Measurements from ENCODE around the gene FGF22.

- TF ChIP-seq EZH2 (IDR thresholded peaks at IDR 0.05; ENCODE audit: borderline replicate concordance, low read depth, low read length, severe bottlenecking): no peak
- TF ChIP-seq, protein P1, sequence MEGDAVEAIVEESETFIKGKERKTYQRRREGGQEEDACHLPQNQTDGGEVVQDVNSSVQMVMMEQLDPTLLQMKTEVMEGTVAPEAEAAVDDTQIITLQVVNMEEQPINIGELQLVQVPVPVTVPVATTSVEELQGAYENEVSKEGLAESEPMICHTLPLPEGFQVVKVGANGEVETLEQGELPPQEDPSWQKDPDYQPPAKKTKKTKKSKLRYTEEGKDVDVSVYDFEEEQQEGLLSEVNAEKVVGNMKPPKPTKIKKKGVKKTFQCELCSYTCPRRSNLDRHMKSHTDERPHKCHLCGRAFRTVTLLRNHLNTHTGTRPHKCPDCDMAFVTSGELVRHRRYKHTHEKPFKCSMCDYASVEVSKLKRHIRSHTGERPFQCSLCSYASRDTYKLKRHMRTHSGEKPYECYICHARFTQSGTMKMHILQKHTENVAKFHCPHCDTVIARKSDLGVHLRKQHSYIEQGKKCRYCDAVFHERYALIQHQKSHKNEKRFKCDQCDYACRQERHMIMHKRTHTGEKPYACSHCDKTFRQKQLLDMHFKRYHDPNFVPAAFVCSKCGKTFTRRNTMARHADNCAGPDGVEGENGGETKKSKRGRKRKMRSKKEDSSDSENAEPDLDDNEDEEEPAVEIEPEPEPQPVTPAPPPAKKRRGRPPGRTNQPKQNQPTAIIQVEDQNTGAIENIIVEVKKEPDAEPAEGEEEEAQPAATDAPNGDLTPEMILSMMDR (IDR thresholded peaks at IDR 0.05; ENCODE audit: borderline replicate concordance, extremely low read depth, low read length, poor library complexity, severe bottlenecking): no peak
These were observed at the start of gene FGF22 for GRCh38 chr19:639253-640160.
